Chondrocyte (in vitro differentiated cells): ENCODE measurements around the gene C20orf204. TPM values are rescaled to one million over a fixed set of nuclear protein-coding genes. Genes with fewer than 3 reads are reported as not detected.

Experiments used
- DNase-seq: peaks from one replicate; pipeline ENCODE4 v3.0.0; 2021; ENCODE audit warnings: mixed read lengths, low spot score
- H3K27ac Mint-ChIP-seq: one replicate; pipeline ENCODE4 v1.8.0; 2021; ENCODE audit warnings: mild to moderate bottlenecking, moderate library complexity, mixed read lengths; ENCODE audit not compliant: unreplicated experiment
- H3K27me3 Mint-ChIP-seq: 2 replicates; pipeline ENCODE4 v1.8.0; 2021; ENCODE audit warnings: low read depth, mixed read lengths
- H3K36me3 Mint-ChIP-seq: 2 replicates; pipeline ENCODE4 v1.8.0; 2021; ENCODE audit warnings: low read depth, mixed read lengths
- H3K4me1 Mint-ChIP-seq: 2 replicates; pipeline ENCODE4 v1.8.0; 2021; ENCODE audit warnings: low read depth, mild to moderate bottlenecking, mixed read lengths
- H3K4me3 Mint-ChIP-seq: one replicate; pipeline ENCODE4 v1.8.0; 2021; ENCODE audit warnings: mild to moderate bottlenecking, moderate library complexity, mixed read lengths; ENCODE audit not compliant: unreplicated experiment
- H3K9me3 Mint-ChIP-seq: 2 replicates; pipeline ENCODE4 v1.8.0; 2021; ENCODE audit warnings: low read depth, mixed read lengths
- total RNA-seq: library from RNA; stranded (reverse); gene quantifications from 3 replicates; pipeline ENCODE4 v1.2.1, GENCODE V29; 2021
- TF ChIP-seq, protein P1 (sequence below): fragments of 200-600 bp; sonication (generic); IDR thresholded peaks from 2 replicates; pipeline ENCODE4 v1.5.0; 2021; ENCODE audit warnings: antibody characterized with exemption, mild to moderate bottlenecking, moderate library complexity

Gene C20orf204
- total RNA-seq, 1 donor from 2014 or later, result 0.77 TPM

GRCh38 chr20:64052987-64053840, 17.2 kb downstream of the C20orf204 start:
- Mint-ChIP-seq H3K27ac (no peak overlapping the region), H3K36me3 (no peaks in the 10 kb centered on the region), H3K9me3 (no peaks in the 10 kb centered on the region), H3K4me3 (peak overlapping the region; percentile 22), H3K27me3 (peaks cover 1% of the 10 kb centered on the region), H3K4me1 (peaks cover 37% of the 10 kb centered on the region)
- TF ChIP-seq, protein P1, sequence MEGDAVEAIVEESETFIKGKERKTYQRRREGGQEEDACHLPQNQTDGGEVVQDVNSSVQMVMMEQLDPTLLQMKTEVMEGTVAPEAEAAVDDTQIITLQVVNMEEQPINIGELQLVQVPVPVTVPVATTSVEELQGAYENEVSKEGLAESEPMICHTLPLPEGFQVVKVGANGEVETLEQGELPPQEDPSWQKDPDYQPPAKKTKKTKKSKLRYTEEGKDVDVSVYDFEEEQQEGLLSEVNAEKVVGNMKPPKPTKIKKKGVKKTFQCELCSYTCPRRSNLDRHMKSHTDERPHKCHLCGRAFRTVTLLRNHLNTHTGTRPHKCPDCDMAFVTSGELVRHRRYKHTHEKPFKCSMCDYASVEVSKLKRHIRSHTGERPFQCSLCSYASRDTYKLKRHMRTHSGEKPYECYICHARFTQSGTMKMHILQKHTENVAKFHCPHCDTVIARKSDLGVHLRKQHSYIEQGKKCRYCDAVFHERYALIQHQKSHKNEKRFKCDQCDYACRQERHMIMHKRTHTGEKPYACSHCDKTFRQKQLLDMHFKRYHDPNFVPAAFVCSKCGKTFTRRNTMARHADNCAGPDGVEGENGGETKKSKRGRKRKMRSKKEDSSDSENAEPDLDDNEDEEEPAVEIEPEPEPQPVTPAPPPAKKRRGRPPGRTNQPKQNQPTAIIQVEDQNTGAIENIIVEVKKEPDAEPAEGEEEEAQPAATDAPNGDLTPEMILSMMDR, result no peak
- no peak for DNase-seq

DNA sequence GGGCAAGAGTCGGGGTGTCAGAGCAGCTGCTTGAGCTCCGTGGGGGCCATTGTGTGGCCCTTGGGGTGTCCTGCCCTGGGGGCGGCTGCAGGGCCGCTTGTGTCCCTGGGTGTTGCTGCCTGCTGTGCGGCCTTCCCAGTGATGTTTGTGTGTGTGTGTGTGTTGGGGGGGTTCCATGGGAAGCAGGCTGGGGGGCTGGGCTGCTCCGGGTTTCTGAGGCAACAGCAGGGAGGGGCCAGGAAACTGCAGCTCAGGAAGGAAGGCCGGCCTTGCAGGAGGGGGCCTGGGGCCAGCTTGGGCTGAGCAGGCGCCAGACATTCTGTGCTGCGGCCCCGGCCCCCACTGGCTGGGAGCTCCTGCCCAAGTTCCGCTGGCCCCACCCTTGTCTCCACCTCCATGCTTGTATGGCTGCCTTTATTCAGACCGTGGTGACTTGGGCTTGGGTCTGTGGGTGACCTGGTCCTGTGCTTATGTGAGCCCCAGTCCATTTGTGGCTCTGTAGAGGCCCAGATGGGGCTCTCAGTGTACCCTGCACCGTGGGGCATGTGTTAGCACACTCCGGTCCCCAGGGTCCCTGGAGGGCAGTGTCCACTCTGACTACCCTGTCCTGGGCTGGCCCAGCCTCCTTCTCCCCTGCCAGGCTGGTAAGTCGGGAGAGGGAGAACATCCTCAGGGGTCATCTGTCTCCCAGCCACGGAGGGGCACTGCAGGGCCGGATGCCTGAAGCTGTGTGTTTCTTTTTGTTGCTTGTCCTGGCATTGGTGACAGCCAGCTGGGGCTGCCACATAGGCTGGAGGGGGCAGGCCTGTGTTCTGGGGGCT, 18.1 kb downstream of the C20orf204 start:
- no peaks in the 10 kb centered on the region for H3K9me3 Mint-ChIP-seq
- H3K27me3 Mint-ChIP-seq, result peaks cover under 1% of the 10 kb centered on the region
- peaks cover 43% of the 10 kb centered on the region for H3K4me1 Mint-ChIP-seq
- no peak for DNase-seq
- H3K27ac Mint-ChIP-seq, result peak overlapping the region; percentile 83
- H3K36me3 Mint-ChIP-seq, result no peaks in the 10 kb centered on the region
- TF ChIP-seq, protein P1, result peak; percentile 73
- peak overlapping the region; percentile 22 for H3K4me3 Mint-ChIP-seq

DNA sequence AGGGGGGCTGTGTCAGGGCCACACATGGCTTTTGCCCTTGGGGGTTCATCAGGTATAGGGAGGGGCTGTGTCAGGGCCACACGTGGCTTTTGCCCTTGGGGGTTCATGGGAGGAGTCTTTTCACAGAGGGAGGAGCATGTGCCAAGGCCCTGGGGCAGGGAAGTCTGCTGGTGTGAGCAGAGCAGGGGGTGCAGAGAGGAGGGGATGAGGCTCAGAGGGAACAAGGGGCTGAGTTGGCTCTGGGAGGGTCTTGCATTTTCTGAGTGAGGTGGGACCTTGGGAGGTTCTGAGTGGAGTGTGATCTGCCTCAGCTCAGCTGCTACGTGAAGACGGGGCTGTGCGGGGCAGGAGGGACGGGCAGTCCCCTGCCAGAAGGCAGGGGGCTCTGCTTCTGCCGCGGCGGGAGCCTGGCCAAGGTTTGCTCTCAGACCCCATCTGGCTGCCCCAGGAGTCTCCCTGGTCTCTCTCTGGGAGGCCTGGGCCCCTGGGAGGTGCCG, 19.5 kb downstream of the C20orf204 start:
- DNase-seq, result no peak
- no peaks in the 10 kb centered on the region for H3K36me3 Mint-ChIP-seq
- no peaks in the 10 kb centered on the region for H3K27me3 Mint-ChIP-seq
- TF ChIP-seq, protein P1, result no peak
- H3K27ac Mint-ChIP-seq, result peak overlapping the region; percentile 36
- no peak overlapping the region for H3K4me3 Mint-ChIP-seq
- H3K4me1 Mint-ChIP-seq, result peaks cover 48% of the 10 kb centered on the region
- H3K9me3 Mint-ChIP-seq, result no peaks in the 10 kb centered on the region

DNA sequence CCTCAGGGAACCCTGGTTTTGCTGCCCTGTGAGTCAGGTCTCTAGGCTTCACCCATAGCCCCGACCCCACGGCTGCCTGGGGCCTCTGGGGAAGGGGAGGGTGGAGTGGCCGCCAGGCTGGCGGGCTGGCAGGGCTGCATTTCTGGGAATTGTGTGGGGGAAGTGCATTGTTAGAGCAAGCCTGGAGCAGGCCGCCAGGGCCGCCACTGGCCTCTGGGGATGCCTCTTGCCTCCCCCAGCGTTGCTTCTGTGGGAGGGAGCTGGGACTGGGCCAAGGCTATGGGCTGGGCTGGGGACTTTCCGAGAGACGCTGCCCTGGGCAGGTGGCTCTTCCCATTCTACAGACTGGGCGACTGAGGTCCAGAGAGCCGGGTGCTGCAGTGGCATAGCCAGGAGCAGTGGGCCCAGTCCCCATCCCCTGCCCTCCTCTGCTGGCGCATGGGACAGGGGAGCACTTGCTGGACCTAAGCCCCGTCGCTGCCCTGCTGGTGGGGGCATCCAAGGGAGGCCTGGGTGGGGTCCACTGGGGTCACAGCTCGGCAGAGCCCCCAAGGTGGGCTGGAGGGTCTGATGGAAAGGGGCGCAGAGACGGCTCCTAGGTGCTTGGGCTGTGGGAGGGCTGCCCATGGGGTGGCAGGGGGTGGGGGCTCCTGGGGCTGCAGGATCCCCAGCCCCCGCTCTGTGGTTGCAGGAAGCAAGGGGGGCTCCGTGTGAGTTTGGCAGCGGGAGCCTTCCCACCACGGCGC, 20.1 kb downstream of the C20orf204 start:
- Mint-ChIP-seq H3K36me3 (no peaks in the 10 kb centered on the region), H3K27me3 (no peaks in the 10 kb centered on the region), H3K4me3 (no peak overlapping the region), H3K4me1 (peaks cover 48% of the 10 kb centered on the region), H3K9me3 (no peaks in the 10 kb centered on the region), H3K27ac (no peak overlapping the region)
- TF ChIP-seq, protein P1, result peak; percentile 17
- DNase-seq, result no peak

DNA sequence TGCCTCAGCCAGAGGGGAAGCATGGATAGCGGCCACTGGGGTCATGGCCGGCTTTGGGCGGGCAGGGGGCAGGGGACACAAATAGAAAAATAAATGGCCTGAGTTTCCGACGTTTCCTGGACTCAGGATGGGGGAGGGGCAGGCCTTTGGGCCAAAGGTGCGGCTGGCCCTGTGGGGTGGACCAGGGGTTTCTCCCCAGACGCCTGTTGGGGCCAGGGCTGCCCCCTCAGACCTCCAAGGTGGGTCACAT, 20.6 kb downstream of the C20orf204 start:
- Mint-ChIP-seq H3K4me1 (peaks cover 48% of the 10 kb centered on the region), H3K4me3 (no peak overlapping the region), H3K36me3 (no peaks in the 10 kb centered on the region), H3K27me3 (no peaks in the 10 kb centered on the region), H3K9me3 (no peaks in the 10 kb centered on the region), H3K27ac (no peak overlapping the region)
- TF ChIP-seq, protein P1, result no peak
- no peak for DNase-seq
